CD14-positive monocyte (primary cell): ENCODE data around the gene ERBB3. TPM values are rescaled to one million over a fixed set of nuclear protein-coding genes. Genes with fewer than 3 reads are reported as not detected.
A peak's percentile ranks its signal among the peaks of the same experiment; 100 is the strongest.

Source experiments
- DNase-seq, 3 donors: peaks; one replicate each; pipeline ENCODE4 v3.0.0-alpha.2; 2011 to 2022
- H2AFZ ChIP-seq: 2 replicates; pipeline ENCODE4 v1.6.0; 2012; ENCODE audit warnings: mild to moderate bottlenecking, low read depth, low read length, inconsistent platforms; ENCODE audit not compliant: insufficient read depth, poor library complexity, severe bottlenecking
- H3K27ac ChIP-seq, 2 donors: 1 replicate in 1 of 2; 2 replicates in 1 of 2; pipeline ENCODE4 v1.5.1; 2012 to 2013; ENCODE audit warnings: low read length in 2 of 2, control low read depth in 1 of 2, inconsistent platforms in 1 of 2, low read depth in 1 of 2, mild to moderate bottlenecking in 1 of 2
- H3K27me3 ChIP-seq, 2 donors: one replicate each; pipeline versions ENCODE4 v1.6.0 to v1.6.1; 2011 to 2013; ENCODE audit warnings: low read length in 2 of 2; ENCODE audit not compliant: control insufficient read depth in 2 of 2, insufficient read depth in 2 of 2
- H3K36me3 ChIP-seq, 2 donors: replicated peaks in 1 of 2; 1 replicate in 1 of 2; 2 replicates in 1 of 2; pipeline versions ENCODE4 v1.5.1 to v1.6.1; 2012 to 2013; ENCODE audit warnings: low read length in 2 of 2, control low read depth in 1 of 2, inconsistent platforms in 1 of 2, mild to moderate bottlenecking in 1 of 2; ENCODE audit not compliant: insufficient read depth in 2 of 2, control insufficient read depth in 1 of 2
- H3K4me1 ChIP-seq, 2 donors: 1 replicate in 1 of 2; 2 replicates in 1 of 2; pipeline versions ENCODE4 v1.5.1 to v1.6.1; 2012 to 2013; ENCODE audit warnings: low read length in 2 of 2, control low read depth in 1 of 2, inconsistent platforms in 1 of 2, mild to moderate bottlenecking in 1 of 2, moderate library complexity in 1 of 2; ENCODE audit not compliant: insufficient read depth in 2 of 2, control insufficient read depth in 1 of 2
- H3K4me2 ChIP-seq: replicated peaks from 2 replicates; pipeline ENCODE3; 2012; ENCODE audit warnings: low read length, moderate library complexity, mild to moderate bottlenecking; ENCODE audit not compliant: poor library complexity, severe bottlenecking; ENCODE audit errors: extremely low read depth
- H3K4me3 ChIP-seq, 3 experiments: fragments of 200-600 bp in 1 of 3; sonication (generic) in 1 of 3; replicated peaks in 1 of 3; 1 replicate in 2 of 3; 2 replicates in 1 of 3; pipeline ENCODE4 v1.5.1; 2011 to 2013; ENCODE audit warnings: low read length in 3 of 3, mild to moderate bottlenecking in 3 of 3, control low read depth in 2 of 3, low read depth in 2 of 3, inconsistent platforms in 1 of 3, moderate library complexity in 1 of 3
- H3K79me2 ChIP-seq: 2 replicates; pipeline ENCODE4 v1.6.0; 2012; ENCODE audit warnings: mild to moderate bottlenecking, control low read depth, inconsistent platforms, low read length, moderate library complexity; ENCODE audit not compliant: insufficient read depth
- H3K9ac ChIP-seq: 2 replicates; pipeline ENCODE4 v1.6.0; 2017; ENCODE audit warnings: low read length, mild to moderate bottlenecking; ENCODE audit not compliant: insufficient read depth, poor library complexity, severe bottlenecking
- H3K9me3 ChIP-seq, 2 donors: replicated peaks in 1 of 2; 1 replicate in 1 of 2; 2 replicates in 1 of 2; pipeline versions ENCODE4 v1.5.1 to v1.6.1; 2012 to 2013; ENCODE audit warnings: low read length in 2 of 2, control low read depth in 1 of 2; ENCODE audit not compliant: control insufficient read depth in 1 of 2, insufficient read depth in 1 of 2
- H4K20me1 ChIP-seq: 2 replicates; pipeline ENCODE4 v1.6.0; 2012; ENCODE audit warnings: mild to moderate bottlenecking, low read length, control low read depth, moderate library complexity; ENCODE audit not compliant: insufficient read depth
- H3K27ac Mint-ChIP-seq, 7 donors: one replicate each; pipeline ENCODE4 v1.8.0; 2020; ENCODE audit warnings: mild to moderate bottlenecking in 7 of 7, mixed read lengths in 7 of 7, moderate library complexity in 6 of 7, inconsistent platforms in 2 of 7
- H3K27me3 Mint-ChIP-seq, 3 donors: one replicate each; pipeline ENCODE4 v1.8.0; 2021 to 2022; ENCODE audit warnings: low read depth in 3 of 3, mild to moderate bottlenecking in 3 of 3, mixed read lengths in 3 of 3, moderate library complexity in 3 of 3, inconsistent platforms in 1 of 3
- H3K36me3 Mint-ChIP-seq, 2 donors: one replicate each; pipeline ENCODE4 v1.8.0; 2020; ENCODE audit warnings: mixed read lengths in 2 of 2, inconsistent platforms in 1 of 2, mild to moderate bottlenecking in 1 of 2
- H3K4me1 Mint-ChIP-seq: one replicate; pipeline ENCODE4 v1.8.0; 2020; ENCODE audit warnings: mild to moderate bottlenecking, mixed read lengths
- H3K4me3 Mint-ChIP-seq, 2 donors: one replicate each; pipeline ENCODE4 v1.8.0; 2020; ENCODE audit warnings: mild to moderate bottlenecking in 2 of 2, mixed read lengths in 2 of 2, moderate library complexity in 1 of 2
- H3K9me3 Mint-ChIP-seq, 7 donors: one replicate each; pipeline ENCODE4 v1.8.0; 2020 to 2022; ENCODE audit warnings: mixed read lengths in 7 of 7, mild to moderate bottlenecking in 6 of 7, moderate library complexity in 6 of 7, inconsistent platforms in 2 of 7
- CTCF ChIP-seq: fragments of 200-600 bp; IDR thresholded peaks from one replicate; pipeline ENCODE4 v1.8.0; 2022; ENCODE audit warnings: antibody characterized with exemption, mild to moderate bottlenecking
- WGBS: methylation state at CpG from one replicate; pipeline ENCODE4 v1.1.5; 2013; ENCODE audit warnings: missing lambda C conversion rate; ENCODE audit not compliant: insufficient coverage; 5-methylcytosine and 5-hydroxymethylcytosine counted together
- intact Hi-C, 2 donors: fragments of 100-400 bp; cut with micrococcal nuclease; formaldehyde crosslinking; loops; one replicate each; pipeline versions ENCODE4 v1.15.0 to v1.15.1; 2023
- polyA plus RNA-seq, 3 donors: library from polyadenylated mRNA; depleted of rRNA in 1 of 3; unstranded in 2 of 3; stranded (reverse) in 1 of 3; fragments of 300-500 nt in 2 of 3; fragments of >200 nt in 1 of 3; fragmentation: Illumina TruSeq in 2 of 3; gene quantifications; 1 replicate in 2 of 3; 2 replicates in 1 of 3; pipeline ENCODE4 v1.2.3, GENCODE V29; 2012 to 2021

The ERBB3 gene
- polyA plus RNA-seq, 3 donors: 0.01 TPM; not detected in 2

DNA sequence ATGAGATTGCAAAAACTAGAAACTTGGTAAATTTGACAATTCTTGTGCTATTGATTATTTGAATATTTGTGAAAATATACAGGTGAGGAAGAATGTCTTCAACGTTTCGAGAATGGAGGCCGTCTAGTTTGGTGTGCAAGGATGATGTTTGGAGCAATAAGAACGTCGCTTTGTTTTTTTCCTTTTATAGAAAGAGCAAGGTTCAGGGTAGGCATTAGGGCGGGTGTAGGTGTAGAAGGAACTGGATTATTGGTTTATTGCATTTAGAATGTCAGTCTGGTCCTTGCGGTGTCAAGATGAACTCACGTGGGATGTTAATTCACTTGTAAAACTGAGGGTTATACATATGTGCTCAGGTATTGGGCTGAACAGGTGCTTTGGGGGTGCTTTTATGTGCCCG lies 37.1 kb upstream of the ERBB3 start:
- peaks cover 17% of the 10 kb centered on the region for H4K20me1 ChIP-seq

DNA sequence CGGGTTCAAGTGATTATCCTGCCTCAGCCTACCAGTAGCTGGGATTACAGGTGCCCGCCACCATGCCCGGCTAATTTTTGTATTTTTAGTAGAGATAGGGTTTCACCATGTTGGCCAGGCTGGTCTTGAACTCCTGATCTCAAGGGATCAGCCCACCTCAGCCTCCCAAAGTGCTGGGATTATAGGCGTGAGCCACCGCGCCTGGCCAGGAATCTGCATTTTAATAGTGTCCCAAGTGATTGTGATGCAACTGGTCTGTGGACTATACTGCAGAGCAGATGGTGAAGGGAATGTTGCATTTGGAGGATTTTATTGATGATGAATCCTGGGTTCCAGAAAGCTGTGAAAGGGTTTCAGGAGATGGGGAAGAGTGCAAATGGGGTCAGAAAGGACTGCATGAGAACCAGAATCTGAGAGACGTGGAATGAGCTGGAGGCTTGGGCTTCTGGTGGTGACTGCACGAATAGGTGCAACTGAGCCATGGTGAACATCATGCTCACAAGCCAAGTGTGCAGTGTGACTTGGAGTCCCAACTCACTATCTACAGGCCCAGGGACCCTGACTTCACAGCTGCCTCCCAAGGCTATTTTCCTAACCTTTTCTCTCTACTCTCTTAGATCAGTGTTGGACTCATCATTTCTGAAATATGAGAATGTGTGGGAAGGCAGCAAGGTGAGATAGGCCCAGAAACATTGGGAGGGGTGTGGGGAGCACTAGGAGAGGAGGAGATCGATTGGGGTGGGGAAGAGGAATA lies 33.8 kb upstream of the ERBB3 start:
- Histone ChIP-seq H3K4me3 (no peak overlapping the region), H3K27me3 (no peaks in the 10 kb centered on the region), H3K36me3 (peaks cover 18 to 31% of the 10 kb centered on the region in 2 donors), H3K27ac (no peak overlapping the region), H3K9me3 (no peaks in the 10 kb centered on the region), H4K20me1 (peaks cover 17% of the 10 kb centered on the region), H2AFZ (no peak overlapping the region), H3K4me2 (no peak overlapping the region), H3K4me1 (peaks cover 10 to 15% of the 10 kb centered on the region in 2 donors), H3K79me2 (peaks cover 19% of the 10 kb centered on the region), H3K9ac (no peak overlapping the region)
- TF ChIP-seq CTCF: no peak
- WGBS: 95% methylated on average over 4 of the region's 9 CpGs
- Mint-ChIP-seq H3K4me1 (peaks cover 10% of the 10 kb centered on the region), H3K36me3 (peaks cover 23 to 38% of the 10 kb centered on the region in 2 donors), H3K27ac (peak overlapping the region in 6 of 7 donors; percentile 26 to 87 (median 55)), H3K4me3 (no peak overlapping the region), H3K9me3 (no peaks in the 10 kb centered on the region), H3K27me3 (peaks cover 0 to 1% (median 0%) of the 10 kb centered on the region in 3 donors)
- no peak for DNase-seq
- intact Hi-C loops: no loop called here

More for the DNA sequence above, 37.1 kb upstream of the ERBB3 start:
- H3K9me3 ChIP-seq: no peaks in the 10 kb centered on the region
- Mint-ChIP-seq H3K9me3 (peaks cover 0 to 2% (median 0%) of the 10 kb centered on the region in 7 donors), H3K27ac (peak overlapping the region; percentile 93 to 99 (median 96)), H3K4me3 (peak overlapping the region; percentile 95 to 98), H3K36me3 (peaks cover 25 to 38% of the 10 kb centered on the region in 2 donors), H3K4me1 (peaks cover 14% of the 10 kb centered on the region), H3K27me3 (no peaks in the 10 kb centered on the region)
- peaks cover 19% of the 10 kb centered on the region for H3K79me2 ChIP-seq
- peak overlapping the region in 1 of 2 donors; percentile 97 for H3K27ac ChIP-seq
- whole genome bisulfite sequencing: 45% methylated on average over 7 of the region's 9 CpGs
- DNase-seq: no peak
- H3K27me3 ChIP-seq: no peaks in the 10 kb centered on the region
- peaks cover 14 to 18% of the 10 kb centered on the region in 2 donors for H3K4me1 ChIP-seq
- peaks cover 18 to 31% of the 10 kb centered on the region in 2 donors for H3K36me3 ChIP-seq
- intact Hi-C loops: loop anchor here (2.0 to 5.0 kb wide), 7 partner anchors 46 to 316 kb away; partner anchors contain the start of genes RPL41 (in 2 of the 2), ZC3H10 (in 2 of the 2), CD63 (in 1 of the 2) and ORMDL2 (in 1 of the 2)
- H3K4me3 ChIP-seq: peak overlapping the region; percentile 78 to 95 (median 92)
- H3K4me2 ChIP-seq: peak overlapping the region; percentile 75
- H3K9ac ChIP-seq: peak overlapping the region; percentile 83
- H2AFZ ChIP-seq: no peak overlapping the region
- TF ChIP-seq CTCF: no peak
